Embryonic facial prominence (tissue), 1 donor: Measurements from ENCODE around the gene SLAMF1.
"Not testable (repeated sequence)": the region's sequence is repeated elsewhere in the genome, so short reads cannot be mapped to it uniquely, and the experiment has no call there.

ENCODE experiments used
- DNase-seq: peaks from one replicate; pipeline ENCODE4 v3.0.0-alpha.2; 2016; ENCODE audit errors: extremely low spot score

Gene SLAMF1

GRCh38 chr1:160563230-160563629 lies 83.6 kb downstream of the SLAMF1 start:
- not testable (repeated sequence) for DNase-seq

GRCh38 chr1:160562745-160563144 lies 84.1 kb downstream of the SLAMF1 start:
- DNase-seq, result not testable (repeated sequence)

- no peak for DNase-seq
Measured at GRCh38 chr1:160560806-160561205, 86.0 kb downstream of the SLAMF1 start.

DNA sequence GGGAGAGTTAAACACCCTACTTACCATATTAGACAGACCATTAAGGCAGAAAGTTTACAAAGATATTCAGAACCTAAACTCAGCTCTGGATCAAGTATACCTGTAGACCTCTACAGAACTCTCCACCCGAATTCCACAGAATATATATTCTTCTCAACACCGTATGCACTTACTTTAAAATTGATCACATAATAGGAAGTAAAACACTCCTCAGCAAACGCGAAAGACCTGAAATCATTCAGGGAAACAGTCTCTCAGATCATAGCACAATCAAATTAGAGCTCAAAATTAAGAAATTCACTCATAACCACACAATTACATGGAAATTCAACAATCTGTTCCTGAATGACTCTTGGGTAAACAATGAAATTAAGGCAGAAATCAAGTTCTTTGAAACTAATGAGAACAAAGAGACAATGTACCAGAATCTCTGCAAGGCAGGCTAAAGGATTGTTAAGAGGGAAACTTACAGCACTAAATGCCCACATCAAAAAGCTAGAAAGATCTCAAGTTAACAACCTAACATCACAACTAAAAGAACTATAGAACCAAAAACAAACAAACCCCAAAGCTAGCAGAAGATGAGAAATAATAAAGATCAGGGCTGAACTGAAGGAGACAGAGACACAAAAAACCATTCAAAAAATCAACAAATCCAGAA lies 86.7 kb downstream of the SLAMF1 start:
- no peak for DNase-seq

- DNase-seq, result not testable (repeated sequence)
Measured at GRCh38 chr1:160559437-160559836, 87.4 kb downstream of the SLAMF1 start.

DNA sequence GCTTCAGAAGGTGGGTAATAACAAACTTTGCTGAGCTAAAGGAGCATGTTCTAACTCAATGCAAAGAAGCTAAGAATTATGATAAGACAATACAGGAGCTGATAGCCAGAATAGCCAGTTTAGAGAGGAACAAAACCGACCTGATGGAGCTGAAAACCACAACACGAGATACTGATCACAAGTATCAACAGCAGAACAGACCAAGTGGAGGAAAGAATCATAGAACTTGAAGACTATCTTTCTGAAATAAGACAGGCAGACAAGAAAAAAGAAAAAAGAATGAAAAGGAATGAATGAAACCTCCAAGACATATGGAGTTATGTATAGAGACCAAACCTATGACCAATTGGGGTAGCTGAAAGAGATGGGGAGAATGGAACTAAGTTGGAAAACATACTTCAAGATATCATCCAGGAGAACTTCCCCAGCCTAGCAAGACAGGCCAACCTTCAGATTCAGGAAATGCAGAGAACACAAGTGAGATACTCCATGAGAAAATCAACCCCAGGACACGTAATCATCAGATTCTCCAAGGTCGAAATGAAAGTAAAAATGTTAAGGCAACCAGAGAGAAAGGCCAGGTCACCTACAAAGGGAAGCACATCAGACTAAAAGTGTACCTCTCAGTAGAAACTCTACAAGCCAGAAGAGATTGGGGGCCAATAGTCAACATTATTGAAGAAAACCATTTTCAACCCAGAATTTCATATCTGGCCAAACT lies 88.0 kb downstream of the SLAMF1 start:
- no peak for DNase-seq
